ENCODE data around the gene TRIM71.

- TF ChIP-seq POLR2AphosphoS5 (IDR thresholded peaks at IDR 0.05; ENCODE audit: low read depth, low read length) = no peak
- no peak for TF ChIP-seq SIN3A (IDR thresholded peaks at IDR 0.05; ENCODE audit: borderline replicate concordance, insufficient read depth, low read length)
Observed at GRCh38 chr3:32837366-32837765, 19.6 kb downstream of the TRIM71 start.

All from PFSK-1 (cell line).